Gastrocnemius medialis (tissue), 4 donors: Measurements from ENCODE around the gene MACC1.
"Not testable (repeated sequence)": the region's sequence is repeated elsewhere in the genome, so short reads cannot be mapped to it uniquely, and the experiment has no call there.

ENCODE experiments used
- CTCF ChIP-seq, 5 experiments: fragments of 450-650 bp in 3 of 5; fragments of 200-600 bp in 2 of 5; sonication (generic) in 2 of 5; IDR thresholded peaks in 4 of 5; conservative IDR thresholded peaks in 1 of 5; 1 replicate in 4 of 5; 2 replicates in 1 of 5; pipeline ENCODE4 v1.5.1; 2016 to 2019; ENCODE audit warnings: antibody characterized with exemption in 5 of 5, mild to moderate bottlenecking in 3 of 5, moderate library complexity in 3 of 5
- POLR2A ChIP-seq, 2 donors: fragments of 450-650 bp; IDR thresholded peaks; one replicate each; pipeline ENCODE4 v1.6.1; 2017; ENCODE audit warnings: antibody characterized with exemption in 2 of 2, mild to moderate bottlenecking in 2 of 2, moderate library complexity in 2 of 2

- not testable (repeated sequence) for TF ChIP-seq CTCF (IDR thresholded peaks at IDR 0.05 in 4 of 5, conservative IDR thresholded peaks at IDR 0.05 in 1 of 5); POLR2A (IDR thresholded peaks at IDR 0.05)
Measured at GRCh38 chr7:20120611-20121168, 96.5 kb downstream of the MACC1 start.
